ENCODE data around the gene MIGA1.
A peak's percentile ranks its signal among the peaks of the same experiment; 100 is the strongest.
"Not testable (repeated sequence)": the region's sequence is repeated elsewhere in the genome, so short reads cannot be mapped to it uniquely, and the experiment has no call there.

The MIGA1 gene

DNA sequence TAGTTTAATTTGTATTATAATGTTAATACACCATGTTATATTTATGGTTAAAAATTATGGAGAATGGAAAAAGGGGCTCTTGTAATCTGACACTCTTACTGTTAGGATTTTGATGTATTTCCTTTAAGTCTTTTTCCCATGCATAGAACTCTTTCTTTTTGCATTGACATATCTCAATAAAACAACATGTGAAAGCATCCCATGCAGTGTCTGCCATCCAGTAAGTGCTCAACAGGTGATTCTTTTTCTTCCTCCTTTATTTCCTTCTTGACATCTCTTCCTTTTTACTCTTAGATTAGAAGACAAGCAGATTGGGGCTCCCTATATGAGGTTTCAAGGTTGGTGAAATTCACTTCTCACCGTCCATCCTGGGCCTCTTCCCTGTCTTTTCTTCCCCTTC is 111.8 kb downstream of the MIGA1 start:
- CTCF ChIA-PET: no interaction called here
- H3K9me3 Mint-ChIP-seq: no peaks in the 10 kb centered on the region
- no peak overlapping the region for H3K4me3 Mint-ChIP-seq
- peaks cover 6% of the 10 kb centered on the region for H3K4me1 Mint-ChIP-seq
- H3K36me3 Mint-ChIP-seq: no peaks in the 10 kb centered on the region
- no peak for DNase-seq
- H3K27me3 Mint-ChIP-seq: peaks cover 37% of the 10 kb centered on the region
- H3K27ac Mint-ChIP-seq: no peak overlapping the region

DNA sequence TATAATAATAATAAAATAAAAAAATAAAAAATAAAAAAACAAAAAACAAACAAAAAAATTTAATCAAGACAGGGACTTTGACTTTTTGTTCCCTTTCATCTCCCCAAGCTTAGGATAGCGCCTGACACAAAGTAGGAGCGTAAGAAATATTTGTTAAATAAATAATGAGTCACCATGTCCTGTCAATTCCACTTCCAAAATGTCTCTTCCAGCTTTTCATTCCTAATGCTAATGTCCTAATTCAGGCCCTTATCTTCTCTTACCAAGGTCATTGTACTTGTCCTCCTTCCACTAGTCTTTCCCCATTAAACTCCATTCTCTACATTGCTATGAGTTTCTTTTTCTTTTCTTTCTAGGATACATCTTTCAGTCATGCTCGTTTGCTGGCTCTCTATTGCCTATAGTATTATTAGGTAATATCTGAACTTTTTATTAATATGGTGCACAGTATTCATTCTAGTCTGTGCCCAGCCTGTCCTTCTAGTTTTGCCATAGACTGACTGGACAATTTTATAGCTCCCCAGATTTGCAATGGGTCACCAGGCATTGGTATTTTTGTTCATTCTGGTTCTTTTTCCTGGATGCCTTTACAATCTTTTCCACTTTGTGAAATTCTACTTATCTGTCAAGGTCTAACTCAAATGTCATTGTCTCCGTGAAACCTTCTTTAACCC is 120.3 kb downstream of the MIGA1 start:
- Mint-ChIP-seq H3K36me3 (no peaks in the 10 kb centered on the region), H3K27me3 (peaks cover 4% of the 10 kb centered on the region), H3K9me3 (no peaks in the 10 kb centered on the region), H3K4me1 (no peaks in the 10 kb centered on the region), H3K27ac (no peak overlapping the region), H3K4me3 (no peak overlapping the region)
- CTCF ChIA-PET: interaction anchor here (0.6 to 1.3 kb wide), 5 partner anchors 12 to 423 kb away, joined by 3 to 6 read pairs (median 3); no protein-coding TSS in a partner anchor
- no peak for DNase-seq

DNA sequence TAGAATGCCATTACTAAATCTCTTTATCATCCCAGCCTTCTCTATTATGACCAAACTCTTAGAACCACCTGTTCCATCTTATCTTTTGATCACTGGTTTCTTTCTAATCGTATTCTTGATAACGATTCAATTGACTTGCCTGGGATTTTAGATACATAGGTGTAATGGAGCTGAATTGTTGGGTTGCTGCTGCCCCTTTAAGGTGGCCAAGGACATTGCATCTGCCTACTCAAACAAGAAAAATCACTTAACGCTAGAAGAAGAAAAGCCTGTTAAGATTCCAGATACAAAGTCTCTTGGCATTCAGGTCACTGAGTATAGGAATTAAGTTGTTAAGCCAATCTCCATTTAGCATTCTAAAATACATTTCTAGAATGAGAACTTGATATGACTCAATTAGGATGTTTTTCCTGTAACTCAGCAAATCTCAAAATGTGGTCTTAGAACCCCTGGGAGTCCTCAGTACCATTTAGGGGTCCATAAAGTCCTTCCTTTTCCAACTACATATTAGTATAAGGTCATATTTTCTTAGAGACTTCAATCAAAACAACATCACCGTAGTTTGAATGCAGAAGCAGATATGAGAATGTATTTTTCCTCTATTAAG is 121.3 kb downstream of the MIGA1 start:
- CTCF ChIA-PET: interaction anchor here (0.7 to 1.3 kb wide), 4 partner anchors 14 to 424 kb away, joined by 3 to 6 read pairs (median 3); no protein-coding TSS in a partner anchor
- no peaks in the 10 kb centered on the region for H3K36me3 Mint-ChIP-seq
- H3K4me1 Mint-ChIP-seq: no peaks in the 10 kb centered on the region
- DNase-seq: peak; percentile 40
- no peak overlapping the region for H3K4me3 Mint-ChIP-seq
- H3K27me3 Mint-ChIP-seq: peaks cover 4% of the 10 kb centered on the region
- H3K9me3 Mint-ChIP-seq: no peaks in the 10 kb centered on the region
- H3K27ac Mint-ChIP-seq: no peak overlapping the region

DNA sequence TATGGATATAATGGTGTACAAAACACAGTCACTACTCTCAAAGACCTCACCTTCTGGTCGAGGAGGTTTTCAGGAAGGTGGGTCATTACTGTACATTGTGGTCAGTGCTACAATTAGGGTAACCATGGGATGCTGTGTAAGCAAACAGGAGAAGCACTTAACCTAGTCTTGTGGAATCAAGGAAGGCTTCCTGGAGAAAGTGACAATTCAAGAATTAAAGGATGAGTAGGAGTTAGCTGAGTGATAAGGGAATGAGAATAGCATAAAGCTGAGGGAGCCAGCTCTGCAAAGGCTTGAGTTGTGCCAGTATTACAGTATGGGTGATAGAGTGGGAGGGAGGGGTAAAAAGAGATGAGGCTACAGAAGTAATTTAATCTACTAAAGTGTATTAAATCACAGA is 126.2 kb downstream of the MIGA1 start:
- H3K4me1 Mint-ChIP-seq: no peaks in the 10 kb centered on the region
- H3K4me3 Mint-ChIP-seq: no peak overlapping the region
- DNase-seq: no peak
- H3K36me3 Mint-ChIP-seq: no peaks in the 10 kb centered on the region
- no peak overlapping the region for H3K27ac Mint-ChIP-seq
- CTCF ChIA-PET: interaction anchor here (0.6 kb wide), 2 partner anchors 151 to 1298 kb away, joined by 3 to 4 read pairs; no protein-coding TSS in a partner anchor
- no peaks in the 10 kb centered on the region for H3K27me3 Mint-ChIP-seq
- H3K9me3 Mint-ChIP-seq: no peaks in the 10 kb centered on the region

DNA sequence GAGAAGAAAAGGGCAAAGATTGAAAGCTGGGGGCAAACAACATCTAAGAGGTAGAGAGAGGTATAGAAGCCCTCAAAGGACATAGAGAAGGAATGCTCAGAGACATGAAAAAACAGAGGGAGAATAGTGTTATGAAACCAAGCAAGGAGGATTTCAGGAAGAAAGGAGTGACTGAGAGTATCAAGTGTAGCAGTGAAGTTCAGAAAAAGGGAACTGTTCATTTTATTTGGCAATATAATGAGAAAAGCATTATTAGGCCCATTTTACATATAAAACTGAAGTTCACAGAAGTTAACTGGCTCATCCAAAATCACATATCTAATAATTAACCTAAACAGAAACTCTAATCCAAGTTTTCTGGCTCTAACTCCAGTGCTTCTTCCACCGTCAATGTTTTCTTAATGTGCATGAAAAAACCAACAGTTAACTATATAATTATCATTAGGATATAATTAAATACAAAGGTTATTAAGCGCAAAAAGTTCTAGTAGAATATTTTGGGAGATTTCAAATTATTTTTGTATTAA is 126.6 kb downstream of the MIGA1 start:
- no peaks in the 10 kb centered on the region for H3K27me3 Mint-ChIP-seq
- no peak overlapping the region for H3K4me3 Mint-ChIP-seq
- H3K4me1 Mint-ChIP-seq: no peaks in the 10 kb centered on the region
- no peak overlapping the region for H3K27ac Mint-ChIP-seq
- no peak for DNase-seq
- H3K9me3 Mint-ChIP-seq: no peaks in the 10 kb centered on the region
- no peaks in the 10 kb centered on the region for H3K36me3 Mint-ChIP-seq
- CTCF ChIA-PET: interaction anchor here (0.6 kb wide), 1 partner anchor 152 kb away, joined by 3 read pairs; no protein-coding TSS in a partner anchor

DNA sequence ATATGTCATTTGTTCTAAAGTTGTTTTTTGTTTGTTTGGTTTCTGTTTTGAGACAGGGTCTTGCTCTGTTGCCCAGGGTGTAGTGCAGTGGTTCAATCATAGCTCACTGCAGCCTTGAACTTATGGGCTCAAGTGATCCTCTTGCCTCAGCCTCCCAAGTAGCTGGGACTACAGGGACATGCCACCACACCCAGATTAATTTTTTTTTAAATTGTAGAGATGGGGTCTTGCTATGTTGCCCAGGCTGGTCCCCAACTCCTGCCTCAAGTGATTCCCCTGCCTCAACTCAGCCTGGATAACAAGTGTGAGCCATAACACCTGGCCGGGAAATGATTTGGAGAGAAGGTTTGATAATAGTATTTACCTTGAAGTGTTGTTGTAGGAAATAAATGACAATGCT is 127.2 kb downstream of the MIGA1 start:
- Mint-ChIP-seq H3K27me3 (no peaks in the 10 kb centered on the region), H3K9me3 (no peaks in the 10 kb centered on the region), H3K36me3 (no peaks in the 10 kb centered on the region), H3K4me1 (no peaks in the 10 kb centered on the region), H3K4me3 (no peak overlapping the region), H3K27ac (no peak overlapping the region)
- DNase-seq: no peak
- CTCF ChIA-PET: no interaction called here

DNA sequence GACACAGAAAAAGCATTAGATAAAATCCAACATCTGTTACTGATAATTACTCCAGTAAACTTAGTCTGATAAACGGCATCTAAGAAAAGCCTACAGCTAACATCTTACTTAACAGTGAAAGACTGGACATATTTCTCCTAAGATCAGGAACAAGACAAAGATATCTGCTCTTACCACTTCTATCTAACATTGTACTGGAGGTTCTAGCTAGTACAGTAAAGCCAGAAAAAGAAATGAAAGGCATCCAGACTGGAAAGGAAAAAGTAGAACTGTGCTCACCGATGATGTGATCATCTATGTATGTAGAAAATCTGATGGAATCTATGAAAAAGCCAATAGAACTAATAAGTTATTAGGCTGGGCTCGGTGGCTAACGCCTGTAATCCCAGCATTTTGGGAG is 130.7 kb downstream of the MIGA1 start:
- Mint-ChIP-seq H3K4me3 (no peak overlapping the region), H3K9me3 (no peaks in the 10 kb centered on the region), H3K4me1 (no peaks in the 10 kb centered on the region), H3K36me3 (no peaks in the 10 kb centered on the region), H3K27me3 (peaks cover 4% of the 10 kb centered on the region), H3K27ac (no peak overlapping the region)
- DNase-seq: no peak
- CTCF ChIA-PET: no interaction called here

DNA sequence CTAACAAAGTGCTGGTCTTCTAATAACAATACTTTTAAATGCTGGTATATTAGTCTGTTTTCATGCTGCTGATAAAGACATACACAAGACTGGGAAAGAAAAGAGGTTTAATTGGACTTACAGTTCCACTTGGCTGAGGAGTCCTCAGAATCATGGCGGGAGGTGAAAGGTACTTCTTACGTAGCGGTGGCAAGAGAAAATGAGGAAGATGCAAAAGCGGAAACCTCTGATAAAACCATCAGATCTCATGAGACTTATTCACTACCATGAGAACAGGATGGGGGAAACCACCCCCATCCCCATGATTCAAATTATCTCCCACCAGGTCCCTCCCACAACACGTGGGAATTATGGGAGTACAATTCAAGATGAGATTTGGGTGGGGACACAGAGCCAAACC is 139.5 kb downstream of the MIGA1 start:
- H3K4me1 Mint-ChIP-seq, H3K36me3 Mint-ChIP-seq, CTCF ChIA-PET, H3K9me3 Mint-ChIP-seq, DNase-seq, H3K27ac Mint-ChIP-seq, H3K4me3 Mint-ChIP-seq: not testable (repeated sequence)
- peaks cover 18% of the 10 kb centered on the region for H3K27me3 Mint-ChIP-seq

DNA sequence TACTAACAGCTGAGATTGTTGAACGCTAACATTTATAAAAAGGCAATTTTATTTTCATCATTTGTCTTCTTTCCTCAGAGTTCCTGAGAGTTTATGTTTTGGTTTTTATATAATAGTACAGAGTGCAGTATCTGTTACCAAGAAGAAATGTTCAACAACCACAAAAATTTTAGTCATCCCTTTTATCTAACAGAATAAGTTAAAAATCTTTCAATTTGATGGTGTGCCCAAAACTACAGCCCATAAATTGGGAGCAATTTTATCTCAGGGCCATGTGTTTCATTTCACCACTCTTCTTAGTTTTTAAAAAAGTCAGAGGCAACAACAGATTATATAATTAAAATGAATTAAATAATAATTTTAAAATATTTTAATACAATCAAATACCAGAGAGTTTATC is 146.1 kb downstream of the MIGA1 start:
- DNase-seq: no peak
- Mint-ChIP-seq H3K9me3 (no peaks in the 10 kb centered on the region), H3K4me3 (no peak overlapping the region), H3K36me3 (peaks cover 1% of the 10 kb centered on the region), H3K27me3 (no peaks in the 10 kb centered on the region), H3K4me1 (peaks cover 7% of the 10 kb centered on the region), H3K27ac (no peak overlapping the region)
- CTCF ChIA-PET: interaction anchor here (0.9 kb wide), 1 partner anchor 25 kb away, joined by 3 read pairs; no protein-coding TSS in a partner anchor

DNA sequence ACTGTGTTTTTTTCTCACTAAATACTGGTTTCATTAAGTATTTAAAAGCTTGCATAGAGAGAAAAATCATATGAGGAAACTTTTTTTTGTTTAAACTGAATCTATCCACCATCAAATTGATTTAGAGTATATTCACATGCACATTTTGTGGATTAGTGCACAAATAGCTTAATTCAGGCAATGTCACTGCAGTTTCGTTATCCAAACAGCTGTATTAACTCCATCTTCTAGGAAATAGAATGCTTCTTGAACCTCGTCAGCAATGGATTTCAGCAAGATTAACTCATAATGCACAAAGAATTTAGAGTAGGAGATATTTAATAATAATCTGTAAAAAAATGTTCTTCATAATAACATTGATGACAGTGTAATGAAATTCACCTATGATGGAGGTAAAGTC is 146.5 kb downstream of the MIGA1 start:
- Mint-ChIP-seq H3K36me3 (peaks cover 1% of the 10 kb centered on the region), H3K4me1 (peaks cover 7% of the 10 kb centered on the region), H3K27ac (peak overlapping the region; percentile 77), H3K9me3 (no peaks in the 10 kb centered on the region), H3K27me3 (no peaks in the 10 kb centered on the region), H3K4me3 (no peak overlapping the region)
- DNase-seq: no peak
- CTCF ChIA-PET: no interaction called here

DNA sequence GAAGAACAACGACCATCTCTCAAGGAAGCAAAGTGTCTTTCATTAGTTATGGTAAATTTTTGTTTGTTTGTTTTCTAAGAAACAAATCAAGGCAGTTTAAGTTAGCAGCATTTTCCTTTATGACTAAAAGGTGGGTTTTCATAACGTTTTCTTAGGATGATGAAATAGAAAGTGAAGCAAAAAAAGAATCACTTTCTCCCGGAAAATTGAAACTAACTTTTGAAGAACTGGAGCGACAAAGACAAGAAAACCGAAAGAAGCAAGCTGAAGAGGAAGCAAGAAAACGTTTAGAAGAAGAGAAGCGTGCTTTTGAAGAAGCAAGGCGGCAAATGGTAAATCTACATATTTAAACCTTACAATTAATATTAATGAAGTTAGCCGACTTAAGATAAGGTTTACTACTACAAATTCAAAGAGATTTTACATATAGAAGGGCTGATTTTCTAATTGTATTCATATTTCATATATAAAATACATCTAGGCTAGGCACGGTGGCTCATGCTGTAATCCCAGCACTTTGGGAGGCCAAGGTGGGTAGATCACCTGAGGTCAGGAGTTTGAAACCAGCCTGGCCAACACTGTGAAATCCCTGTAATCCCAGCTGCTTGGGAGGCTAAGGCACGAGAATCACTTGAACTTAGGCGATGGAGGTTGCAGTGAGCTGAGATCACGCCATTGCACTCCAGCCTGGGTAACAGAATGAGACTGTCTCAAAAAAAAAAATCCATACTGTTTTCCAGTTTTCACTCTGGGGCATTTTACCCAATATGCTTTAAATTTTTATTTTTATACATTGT is 147.3 kb downstream of the MIGA1 start:
- no peak for DNase-seq
- H3K4me3 Mint-ChIP-seq: peak overlapping the region; percentile 67
- H3K36me3 Mint-ChIP-seq: peaks cover 1% of the 10 kb centered on the region
- no peaks in the 10 kb centered on the region for H3K9me3 Mint-ChIP-seq
- peak overlapping the region; percentile 77 for H3K27ac Mint-ChIP-seq
- CTCF ChIA-PET: no interaction called here
- no peaks in the 10 kb centered on the region for H3K27me3 Mint-ChIP-seq
- peaks cover 7% of the 10 kb centered on the region for H3K4me1 Mint-ChIP-seq

DNA sequence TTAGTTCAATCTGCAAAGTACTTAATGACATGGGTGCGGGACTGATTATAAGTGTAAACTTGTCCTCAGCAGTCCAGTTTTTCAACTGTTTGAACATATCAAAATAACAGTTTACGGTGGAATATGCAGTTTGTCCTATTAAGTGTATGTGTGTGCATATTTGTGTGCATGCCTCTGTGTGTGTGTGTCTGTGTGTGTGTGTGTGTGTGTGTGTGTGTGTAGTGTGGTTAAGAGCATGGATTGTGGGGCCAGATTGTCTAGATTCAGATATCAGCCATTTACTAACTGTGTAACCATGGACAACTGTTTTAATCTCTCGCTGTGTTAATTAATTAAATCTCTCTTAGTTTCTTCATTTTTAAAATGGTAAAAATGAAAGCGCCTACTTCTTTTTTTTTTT is 148.0 kb downstream of the MIGA1 start:
- CTCF ChIA-PET: no interaction called here
- Mint-ChIP-seq H3K27ac (peak overlapping the region; percentile 17), H3K4me1 (peaks cover 7% of the 10 kb centered on the region), H3K9me3 (no peaks in the 10 kb centered on the region), H3K4me3 (peak overlapping the region; percentile 57), H3K36me3 (peaks cover 1% of the 10 kb centered on the region), H3K27me3 (no peaks in the 10 kb centered on the region)
- DNase-seq: no peak
